ENCODE results near the gene HMCN2.

- no peak for TF ChIP-seq EZH2phosphoT487 (IDR thresholded peaks at IDR 0.05)
- no peak for TF ChIP-seq CTCF (IDR thresholded peaks at IDR 0.05)
Observed at GRCh38 chr9:130363755-130364404, 98.3 kb downstream of the HMCN2 start.

Measured in neural progenitor cell (in vitro differentiated cells).